Activated T-cell treated with anti-CD3 and anti-CD28 coated beads, Interleukin-2, amount 50 U/mL, for 24 hours (primary cell): ENCODE results near the gene PLCB1.

Experiments used
- DNase-seq: peaks from one replicate; pipeline ENCODE4 v3.0.0-alpha.2; 2020
- H3K27ac Mint-ChIP-seq: 2 replicates; pipeline ENCODE4 v1.8.0; 2020; ENCODE audit warnings: mild to moderate bottlenecking, mixed read lengths
- H3K27me3 Mint-ChIP-seq: 2 replicates; pipeline ENCODE4 v1.8.0; 2020; ENCODE audit warnings: mixed read lengths
- H3K36me3 Mint-ChIP-seq: 2 replicates; pipeline ENCODE4 v1.8.0; 2020; ENCODE audit warnings: low read depth, mixed read lengths
- H3K4me1 Mint-ChIP-seq: 2 replicates; pipeline ENCODE4 v1.8.0; 2020; ENCODE audit warnings: low read depth, mixed read lengths
- H3K4me3 Mint-ChIP-seq: 2 replicates; pipeline ENCODE4 v1.8.0; 2020; ENCODE audit warnings: mild to moderate bottlenecking, moderate library complexity, mixed read lengths
- H3K9me3 Mint-ChIP-seq: 2 replicates; pipeline ENCODE4 v1.8.0; 2020; ENCODE audit warnings: mixed read lengths

PLCB1 gene

DNA sequence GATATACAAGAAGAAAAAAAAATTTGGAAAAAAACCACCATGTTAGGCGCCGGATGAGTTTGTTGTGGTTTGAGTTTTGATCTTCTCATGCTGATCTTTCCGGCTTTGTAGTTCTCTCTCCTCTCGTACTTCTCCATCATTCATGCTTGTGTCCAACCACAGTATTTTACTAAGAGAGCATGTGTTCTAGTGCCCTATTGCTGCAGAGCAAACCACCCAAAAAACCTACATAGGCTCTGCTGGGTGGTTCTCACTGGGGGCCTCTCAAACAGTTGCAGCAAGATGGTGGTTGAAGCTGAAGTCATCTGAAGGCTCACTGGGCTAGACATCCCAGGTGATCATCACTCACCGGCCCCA is 404.2 kb downstream of the PLCB1 start:
- no peak overlapping the region for H3K27ac Mint-ChIP-seq
- no peaks in the 10 kb centered on the region for H3K27me3 Mint-ChIP-seq
- H3K36me3 Mint-ChIP-seq = no peaks in the 10 kb centered on the region
- no peak overlapping the region for H3K4me3 Mint-ChIP-seq
- DNase-seq = no peak
- H3K9me3 Mint-ChIP-seq = no peaks in the 10 kb centered on the region
- H3K4me1 Mint-ChIP-seq = no peaks in the 10 kb centered on the region

DNA sequence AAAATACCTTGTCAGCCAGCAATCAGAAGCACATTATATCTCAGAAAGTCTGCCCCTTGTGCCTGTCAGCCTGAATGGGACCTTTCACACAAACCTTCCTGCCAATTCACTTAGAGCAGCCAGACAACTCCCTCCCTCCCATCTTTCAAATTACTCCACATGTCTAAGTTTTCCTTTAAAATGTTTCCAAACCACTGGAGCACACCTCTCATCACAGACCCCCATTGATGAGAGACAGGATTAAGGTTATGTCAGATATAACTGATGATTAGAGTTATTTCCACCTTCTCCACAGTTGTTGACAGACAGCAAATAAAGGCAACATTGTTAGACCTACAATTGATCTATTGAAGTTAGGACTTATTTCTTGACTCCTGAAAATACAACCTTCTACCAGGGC is 408.4 kb downstream of the PLCB1 start:
- Mint-ChIP-seq H3K27ac (no peak overlapping the region), H3K27me3 (no peaks in the 10 kb centered on the region), H3K4me1 (no peaks in the 10 kb centered on the region), H3K36me3 (no peaks in the 10 kb centered on the region), H3K9me3 (no peaks in the 10 kb centered on the region), H3K4me3 (no peak overlapping the region)
- DNase-seq = no peak

GRCh38 chr20:8542110-8542486 is 410.0 kb downstream of the PLCB1 start:
- no peak overlapping the region for H3K4me3 Mint-ChIP-seq
- H3K36me3 Mint-ChIP-seq = no peaks in the 10 kb centered on the region
- no peak overlapping the region for H3K27ac Mint-ChIP-seq
- no peaks in the 10 kb centered on the region for H3K4me1 Mint-ChIP-seq
- DNase-seq = no peak
- H3K27me3 Mint-ChIP-seq = no peaks in the 10 kb centered on the region
- H3K9me3 Mint-ChIP-seq = no peaks in the 10 kb centered on the region

GRCh38 chr20:8545212-8545611 is 413.1 kb downstream of the PLCB1 start:
- H3K9me3 Mint-ChIP-seq = no peaks in the 10 kb centered on the region
- H3K27ac Mint-ChIP-seq = no peak overlapping the region
- no peaks in the 10 kb centered on the region for H3K36me3 Mint-ChIP-seq
- H3K27me3 Mint-ChIP-seq = no peaks in the 10 kb centered on the region
- no peak for DNase-seq
- no peak overlapping the region for H3K4me3 Mint-ChIP-seq
- H3K4me1 Mint-ChIP-seq = no peaks in the 10 kb centered on the region

DNA sequence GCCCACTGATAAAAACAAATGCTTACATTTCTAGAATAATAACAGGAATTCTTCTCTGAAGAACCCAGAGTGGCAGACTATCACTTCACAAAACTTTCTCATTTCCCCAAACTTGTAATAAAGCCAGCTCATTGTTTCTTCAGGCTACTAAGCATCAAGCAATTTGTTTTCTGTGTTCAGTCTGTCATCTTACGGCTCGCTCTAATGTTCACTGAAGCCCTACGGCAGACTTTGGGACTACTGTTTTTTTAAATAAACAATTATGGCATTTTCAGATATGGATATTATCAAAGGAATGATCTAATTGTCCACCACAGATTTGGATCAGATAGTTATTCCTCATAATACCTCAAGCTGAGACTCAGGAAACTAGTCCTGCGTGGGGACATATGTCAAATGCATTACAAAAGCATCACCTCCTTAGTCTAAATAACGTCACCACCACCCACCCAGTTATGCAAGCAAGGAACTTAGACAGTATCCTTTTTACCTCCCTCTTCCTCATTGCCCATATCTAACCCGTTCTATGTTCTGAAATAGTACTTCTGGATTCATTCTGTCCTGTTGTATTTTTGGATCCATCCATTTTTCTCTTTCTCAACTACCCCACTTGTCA is 415.1 kb downstream of the PLCB1 start:
- DNase-seq = no peak
- Mint-ChIP-seq H3K9me3 (no peaks in the 10 kb centered on the region), H3K27ac (no peak overlapping the region), H3K27me3 (no peaks in the 10 kb centered on the region), H3K4me3 (no peak overlapping the region), H3K36me3 (no peaks in the 10 kb centered on the region), H3K4me1 (no peaks in the 10 kb centered on the region)

- H3K27ac Mint-ChIP-seq = no peak overlapping the region
- H3K27me3 Mint-ChIP-seq = no peaks in the 10 kb centered on the region
- no peaks in the 10 kb centered on the region for H3K36me3 Mint-ChIP-seq
These were observed 416.0 kb downstream of the PLCB1 start for GRCh38 chr20:8547968-8548588.

GRCh38 chr20:8549192-8549591 is 417.1 kb downstream of the PLCB1 start:
- H3K36me3 Mint-ChIP-seq = no peaks in the 10 kb centered on the region

More at GRCh38 chr20:8547968-8548588, 416.0 kb downstream of the PLCB1 start:
- H3K9me3 Mint-ChIP-seq = no peaks in the 10 kb centered on the region
- no peaks in the 10 kb centered on the region for H3K4me1 Mint-ChIP-seq
- no peak for DNase-seq
- no peak overlapping the region for H3K4me3 Mint-ChIP-seq

DNA sequence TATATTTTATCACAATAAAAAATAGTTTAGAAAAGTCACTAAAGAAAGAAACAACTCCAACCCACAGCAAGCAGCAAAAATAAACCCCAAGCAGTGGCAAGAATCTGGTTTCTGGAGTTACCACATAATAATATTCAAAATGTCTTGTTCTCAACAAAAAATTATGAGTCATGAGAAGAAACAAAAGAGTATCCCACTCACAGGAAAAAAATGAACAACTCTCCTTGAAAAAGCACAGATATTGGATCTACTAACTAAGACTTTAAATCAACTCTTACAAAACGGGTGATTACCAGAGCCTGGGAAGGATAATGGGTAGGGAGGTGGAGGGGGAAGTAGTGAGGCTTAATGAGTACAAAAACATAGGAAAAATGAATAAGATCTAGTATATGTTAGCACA is 425.6 kb downstream of the PLCB1 start:
- peaks cover 22% of the 10 kb centered on the region for H3K9me3 Mint-ChIP-seq
- H3K27ac Mint-ChIP-seq = no peak overlapping the region
- H3K4me1 Mint-ChIP-seq = no peaks in the 10 kb centered on the region
- no peaks in the 10 kb centered on the region for H3K36me3 Mint-ChIP-seq
- no peaks in the 10 kb centered on the region for H3K27me3 Mint-ChIP-seq
- no peak for DNase-seq
- no peak overlapping the region for H3K4me3 Mint-ChIP-seq

More at GRCh38 chr20:8549192-8549591, 417.1 kb downstream of the PLCB1 start:
- Mint-ChIP-seq H3K4me3 (no peak overlapping the region), H3K27me3 (no peaks in the 10 kb centered on the region), H3K4me1 (no peaks in the 10 kb centered on the region), H3K27ac (no peak overlapping the region), H3K9me3 (peaks cover 2% of the 10 kb centered on the region)
- DNase-seq = no peak

GRCh38 chr20:8562356-8562755 is 430.3 kb downstream of the PLCB1 start:
- Mint-ChIP-seq H3K27me3 (no peaks in the 10 kb centered on the region), H3K9me3 (peaks cover 15% of the 10 kb centered on the region), H3K36me3 (no peaks in the 10 kb centered on the region), H3K4me1 (no peaks in the 10 kb centered on the region), H3K27ac (no peak overlapping the region), H3K4me3 (no peak overlapping the region)
- no peak for DNase-seq

GRCh38 chr20:8568075-8568474 is 436.0 kb downstream of the PLCB1 start:
- peaks cover 6% of the 10 kb centered on the region for H3K9me3 Mint-ChIP-seq
- H3K36me3 Mint-ChIP-seq = no peaks in the 10 kb centered on the region
- no peaks in the 10 kb centered on the region for H3K27me3 Mint-ChIP-seq
- H3K4me1 Mint-ChIP-seq = no peaks in the 10 kb centered on the region
- no peak overlapping the region for H3K27ac Mint-ChIP-seq
- no peak for DNase-seq
- no peak overlapping the region for H3K4me3 Mint-ChIP-seq

GRCh38 chr20:8569766-8570165 is 437.7 kb downstream of the PLCB1 start:
- Mint-ChIP-seq H3K27ac (no peak overlapping the region), H3K9me3 (no peaks in the 10 kb centered on the region), H3K4me3 (no peak overlapping the region), H3K36me3 (no peaks in the 10 kb centered on the region), H3K27me3 (no peaks in the 10 kb centered on the region), H3K4me1 (no peaks in the 10 kb centered on the region)
- no peak for DNase-seq

- no peak for DNase-seq
- no peaks in the 10 kb centered on the region for H3K36me3 Mint-ChIP-seq
- H3K4me3 Mint-ChIP-seq = no peak overlapping the region
- H3K27me3 Mint-ChIP-seq = no peaks in the 10 kb centered on the region
- H3K9me3 Mint-ChIP-seq = no peaks in the 10 kb centered on the region
- no peak overlapping the region for H3K27ac Mint-ChIP-seq
- no peaks in the 10 kb centered on the region for H3K4me1 Mint-ChIP-seq
These were observed 439.5 kb downstream of the PLCB1 start for GRCh38 chr20:8571611-8572010.

GRCh38 chr20:8573686-8574085 is 441.6 kb downstream of the PLCB1 start:
- Mint-ChIP-seq H3K36me3 (no peaks in the 10 kb centered on the region), H3K4me3 (no peak overlapping the region), H3K27ac (no peak overlapping the region), H3K4me1 (no peaks in the 10 kb centered on the region), H3K27me3 (no peaks in the 10 kb centered on the region), H3K9me3 (no peaks in the 10 kb centered on the region)
- DNase-seq = no peak

- Mint-ChIP-seq H3K27me3 (no peaks in the 10 kb centered on the region), H3K4me3 (no peak overlapping the region), H3K36me3 (no peaks in the 10 kb centered on the region), H3K4me1 (no peaks in the 10 kb centered on the region), H3K27ac (no peak overlapping the region), H3K9me3 (no peaks in the 10 kb centered on the region)
- DNase-seq = no peak
These were observed 443.0 kb downstream of the PLCB1 start for GRCh38 chr20:8575114-8575513.

DNA sequence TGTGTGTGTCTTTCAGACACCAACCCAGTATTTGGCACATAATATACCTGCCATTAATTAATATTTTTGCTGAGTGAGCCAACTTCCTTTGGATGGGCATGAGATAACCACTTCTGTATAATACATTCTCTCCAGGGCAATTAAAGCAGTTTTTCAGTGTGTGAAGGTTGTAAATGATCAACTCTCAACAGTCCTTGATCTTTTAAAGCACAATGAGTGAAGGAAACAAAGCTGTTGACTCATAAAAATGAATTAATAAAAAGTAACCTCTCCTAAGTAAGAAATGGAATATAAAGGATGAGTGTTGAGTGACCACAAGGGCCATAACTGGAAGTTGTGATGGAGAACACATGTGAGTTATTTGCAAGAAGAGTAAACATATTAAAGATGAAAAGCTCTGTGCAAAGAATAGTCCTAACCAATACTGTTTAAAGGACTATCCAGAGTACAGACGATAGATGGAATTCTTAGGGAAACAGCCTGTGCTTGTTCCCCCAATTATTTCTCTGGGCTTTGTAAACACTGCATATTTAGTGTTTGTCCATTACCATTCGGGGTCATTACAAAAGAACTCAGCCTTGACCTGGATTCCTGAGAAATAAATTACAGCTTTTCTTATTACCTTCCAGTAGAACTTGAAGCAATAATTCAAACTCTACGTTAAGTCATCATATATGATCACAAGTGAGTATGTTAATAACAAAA is 446.2 kb downstream of the PLCB1 start:
- no peaks in the 10 kb centered on the region for H3K36me3 Mint-ChIP-seq
- H3K27ac Mint-ChIP-seq = no peak overlapping the region
- H3K4me3 Mint-ChIP-seq = no peak overlapping the region
- no peaks in the 10 kb centered on the region for H3K4me1 Mint-ChIP-seq
- DNase-seq = no peak
- no peaks in the 10 kb centered on the region for H3K27me3 Mint-ChIP-seq
- no peaks in the 10 kb centered on the region for H3K9me3 Mint-ChIP-seq
